Memory B cell (primary cell): ENCODE measurements around the gene OSBPL8.

Source experiments
- ATAC-seq: fragments of 150-1000 bp; cut with Tn5 transposase; 2 replicates; pipeline ENCODE4 v1.10.0; 2021; ENCODE audit warnings: low read depth, mild to moderate bottlenecking, moderate library complexity
- DNase-seq, 2 donors: peaks; one replicate each; pipeline ENCODE4 v3.0.0; 2022; ENCODE audit warnings: low spot score in 2 of 2
- H3K27ac Mint-ChIP-seq: one replicate; pipeline ENCODE4 v1.8.0; 2022; ENCODE audit warnings: mild to moderate bottlenecking, moderate library complexity, mixed read lengths
- H3K27me3 Mint-ChIP-seq: one replicate; pipeline ENCODE4 v1.8.0; 2022; ENCODE audit warnings: mixed read lengths
- H3K36me3 Mint-ChIP-seq: one replicate; pipeline ENCODE4 v1.8.0; 2022; ENCODE audit warnings: mild to moderate bottlenecking, mixed read lengths
- H3K4me1 Mint-ChIP-seq: one replicate; pipeline ENCODE4 v1.8.0; 2022; ENCODE audit warnings: mixed read lengths
- H3K4me3 Mint-ChIP-seq: one replicate; pipeline ENCODE4 v1.8.0; 2022; ENCODE audit warnings: mild to moderate bottlenecking, moderate library complexity, mixed read lengths
- H3K9me3 Mint-ChIP-seq: one replicate; pipeline ENCODE4 v1.8.0; 2022; ENCODE audit warnings: mixed read lengths

The OSBPL8 gene

DNA sequence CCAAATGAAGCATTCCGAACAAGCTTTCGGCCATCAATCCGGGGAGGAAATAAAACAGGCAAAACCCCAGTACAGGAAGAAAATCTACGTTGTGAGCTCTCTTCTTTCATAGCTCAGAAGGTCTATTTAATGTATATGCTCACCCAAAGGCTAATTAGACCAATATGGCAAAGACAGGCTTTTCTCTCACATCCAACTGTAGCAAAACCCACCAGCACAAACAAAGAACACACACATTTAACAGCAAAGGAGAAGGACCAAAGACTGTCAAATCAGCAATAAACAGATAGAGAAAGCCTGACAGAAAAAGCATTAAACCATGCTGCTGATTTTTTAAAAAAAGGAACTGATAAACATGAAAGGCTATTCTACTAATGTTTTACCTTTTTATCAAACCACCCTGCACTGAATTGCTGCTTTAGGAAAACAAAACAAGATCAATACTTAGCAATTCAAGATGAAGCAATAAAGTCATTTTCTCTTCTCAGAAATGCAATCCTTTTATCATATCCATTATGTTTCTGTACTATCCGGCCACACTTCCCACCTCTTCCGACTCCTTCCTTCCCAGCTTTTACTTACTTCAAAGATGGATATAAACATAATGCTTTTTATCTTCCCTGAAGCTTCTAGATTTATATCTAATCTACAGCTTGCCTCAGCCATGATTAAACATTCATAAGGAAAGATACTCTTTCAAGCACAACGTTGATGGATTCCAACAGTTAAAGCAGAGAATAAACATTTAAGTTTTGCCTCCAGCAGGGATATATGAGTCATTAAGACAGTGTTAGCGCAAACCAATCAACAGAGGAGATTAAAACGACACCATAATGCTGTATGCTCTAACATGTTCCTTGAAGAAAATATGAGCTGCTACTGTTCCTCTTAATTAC is 136.8 kb downstream of the OSBPL8 start:
- H3K27me3 Mint-ChIP-seq: no peaks in the 10 kb centered on the region
- no peak overlapping the region for H3K4me3 Mint-ChIP-seq
- no peak for ATAC-seq
- DNase-seq: no peak
- no peak overlapping the region for H3K27ac Mint-ChIP-seq
- peaks cover 8% of the 10 kb centered on the region for H3K4me1 Mint-ChIP-seq
- peaks cover 21% of the 10 kb centered on the region for H3K36me3 Mint-ChIP-seq
- peaks cover 5% of the 10 kb centered on the region for H3K9me3 Mint-ChIP-seq

DNA sequence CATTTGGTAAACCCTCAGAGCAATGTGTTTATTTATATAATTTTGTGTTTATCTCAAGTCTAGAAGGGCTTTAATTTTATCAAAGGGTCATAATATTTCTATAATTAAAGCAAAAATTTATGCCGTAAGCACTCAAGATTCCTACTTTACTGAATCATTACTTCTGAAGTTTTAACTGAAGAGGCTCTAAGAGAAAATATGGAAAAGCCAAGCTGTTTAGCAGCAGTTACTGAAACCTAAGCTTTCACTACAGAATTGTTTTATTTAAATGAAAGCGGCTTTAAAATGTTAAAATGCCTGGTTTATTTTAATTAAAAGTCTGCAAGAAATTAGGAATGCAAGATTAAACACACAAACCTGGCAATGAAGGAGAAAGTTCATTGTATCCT is 137.4 kb downstream of the OSBPL8 start:
- Mint-ChIP-seq H3K27ac (no peak overlapping the region), H3K36me3 (peaks cover 21% of the 10 kb centered on the region), H3K9me3 (peaks cover 5% of the 10 kb centered on the region), H3K4me3 (no peak overlapping the region), H3K27me3 (no peaks in the 10 kb centered on the region), H3K4me1 (peaks cover 11% of the 10 kb centered on the region)
- ATAC-seq: no peak
- DNase-seq: no peak

DNA sequence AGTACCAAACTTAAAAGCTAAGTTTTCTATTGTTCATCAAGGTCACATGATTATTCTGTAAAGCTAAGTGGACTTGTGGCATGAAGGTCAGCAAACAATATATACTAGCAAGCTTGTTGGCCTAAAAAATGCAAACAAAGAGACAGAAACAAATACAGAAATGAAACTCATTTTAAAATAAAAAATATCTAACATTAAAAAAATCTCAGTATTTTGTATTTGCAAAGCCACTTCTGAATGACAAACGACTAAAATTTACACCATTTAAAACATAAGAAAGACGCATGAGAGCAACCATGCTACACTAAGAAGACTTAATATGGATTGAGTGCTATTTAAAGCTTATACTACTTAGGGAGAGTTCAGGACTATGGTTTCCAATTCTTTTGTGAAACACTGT is 138.5 kb downstream of the OSBPL8 start:
- ATAC-seq: no peak
- Mint-ChIP-seq H3K9me3 (no peaks in the 10 kb centered on the region), H3K27me3 (no peaks in the 10 kb centered on the region), H3K27ac (no peak overlapping the region), H3K4me3 (no peak overlapping the region), H3K36me3 (peaks cover 13% of the 10 kb centered on the region), H3K4me1 (peaks cover 11% of the 10 kb centered on the region)
- no peak for DNase-seq

DNA sequence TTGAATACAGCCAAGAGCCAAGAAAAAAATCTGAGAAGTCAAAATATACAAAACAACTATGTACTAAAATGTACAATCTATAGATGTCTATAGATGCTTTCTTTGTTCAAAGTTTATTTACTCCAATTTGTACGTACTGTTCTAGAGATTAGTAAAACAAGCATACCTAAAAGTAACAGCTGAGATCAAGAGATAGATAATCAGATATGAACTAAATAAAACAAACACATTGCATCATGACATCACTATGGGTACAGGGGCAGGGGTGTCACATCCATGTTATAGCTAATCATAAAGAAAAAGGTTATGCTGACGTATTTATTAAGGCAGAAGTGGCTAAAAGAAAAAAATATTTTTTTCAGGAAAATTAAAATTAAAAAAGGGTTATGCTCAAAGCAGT is 139.3 kb downstream of the OSBPL8 start:
- ATAC-seq: no peak
- Mint-ChIP-seq H3K4me3 (no peak overlapping the region), H3K36me3 (peaks cover 8% of the 10 kb centered on the region), H3K4me1 (peaks cover 11% of the 10 kb centered on the region), H3K27ac (peak overlapping the region; percentile 48), H3K9me3 (no peaks in the 10 kb centered on the region), H3K27me3 (no peaks in the 10 kb centered on the region)
- no peak for DNase-seq

DNA sequence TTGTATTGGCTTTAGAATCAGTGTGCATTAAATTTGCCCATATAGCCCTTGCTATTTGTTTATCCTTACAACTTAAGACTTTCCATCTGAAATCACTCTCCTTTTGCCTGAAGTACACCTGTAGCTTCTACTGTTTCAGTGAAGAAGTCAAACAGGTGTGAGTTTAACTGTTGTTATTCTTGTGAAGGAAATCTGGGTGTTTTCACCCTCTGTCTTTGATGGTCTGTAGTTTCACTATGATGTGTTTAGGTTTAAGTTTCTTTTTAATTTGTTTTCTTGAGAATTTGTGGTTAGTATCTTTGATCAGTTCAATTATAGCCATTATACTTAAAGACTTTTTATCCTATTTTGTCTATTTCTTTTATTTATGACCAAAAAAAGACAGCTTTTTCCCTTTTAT is 142.5 kb downstream of the OSBPL8 start:
- no peak for DNase-seq
- Mint-ChIP-seq H3K9me3 (no peaks in the 10 kb centered on the region), H3K36me3 (peaks cover 7% of the 10 kb centered on the region), H3K27ac (peak overlapping the region; percentile 49), H3K4me1 (peaks cover 5% of the 10 kb centered on the region), H3K27me3 (no peaks in the 10 kb centered on the region), H3K4me3 (no peak overlapping the region)
- no peak for ATAC-seq

DNA sequence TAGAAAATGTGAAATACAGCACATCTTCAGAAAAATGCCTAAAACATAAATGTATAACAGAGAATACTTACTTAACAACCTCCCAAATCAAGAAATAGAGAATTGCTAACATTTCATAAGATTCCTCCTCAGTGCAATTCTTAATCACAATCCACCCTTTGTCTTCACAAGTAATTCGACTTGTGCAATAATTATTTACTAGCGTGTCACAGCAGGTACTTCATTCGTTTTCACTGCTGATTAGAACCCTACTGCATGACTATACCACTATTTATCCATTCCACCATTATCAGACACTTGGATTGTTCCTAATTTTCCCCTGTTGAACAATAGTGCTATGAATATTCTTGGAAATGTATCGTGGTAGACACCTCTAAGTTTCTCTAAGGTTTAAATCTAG is 146.4 kb downstream of the OSBPL8 start:
- H3K4me3 Mint-ChIP-seq: no peak overlapping the region
- no peak overlapping the region for H3K27ac Mint-ChIP-seq
- DNase-seq: no peak
- H3K27me3 Mint-ChIP-seq: no peaks in the 10 kb centered on the region
- H3K9me3 Mint-ChIP-seq: no peaks in the 10 kb centered on the region
- peaks cover 3% of the 10 kb centered on the region for H3K36me3 Mint-ChIP-seq
- peaks cover 3% of the 10 kb centered on the region for H3K4me1 Mint-ChIP-seq
- no peak for ATAC-seq

DNA sequence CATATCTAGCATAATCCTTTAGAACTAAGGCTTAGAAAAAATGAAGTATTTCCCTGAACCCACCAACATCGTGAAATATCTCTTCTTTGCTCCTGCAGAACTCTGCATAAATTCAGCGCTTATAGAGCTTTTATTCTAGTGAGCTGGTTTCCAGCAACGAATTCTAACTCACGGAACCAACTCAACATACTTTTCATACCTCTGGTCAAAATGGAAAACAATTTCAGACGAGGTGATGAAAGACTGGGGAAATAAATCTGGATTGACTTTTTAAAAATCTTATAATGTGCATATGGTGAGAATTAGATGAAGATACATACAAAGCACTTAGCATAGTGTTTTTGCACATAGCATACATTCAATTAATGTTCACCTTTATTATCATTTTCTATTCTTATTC is 148.8 kb downstream of the OSBPL8 start:
- DNase-seq (no peak), ATAC-seq (no peak)
- H3K36me3 Mint-ChIP-seq: peaks cover 4% of the 10 kb centered on the region
- H3K27me3 Mint-ChIP-seq: no peaks in the 10 kb centered on the region
- no peak overlapping the region for H3K27ac Mint-ChIP-seq
- no peaks in the 10 kb centered on the region for H3K9me3 Mint-ChIP-seq
- H3K4me1 Mint-ChIP-seq: no peaks in the 10 kb centered on the region
- no peak overlapping the region for H3K4me3 Mint-ChIP-seq

DNA sequence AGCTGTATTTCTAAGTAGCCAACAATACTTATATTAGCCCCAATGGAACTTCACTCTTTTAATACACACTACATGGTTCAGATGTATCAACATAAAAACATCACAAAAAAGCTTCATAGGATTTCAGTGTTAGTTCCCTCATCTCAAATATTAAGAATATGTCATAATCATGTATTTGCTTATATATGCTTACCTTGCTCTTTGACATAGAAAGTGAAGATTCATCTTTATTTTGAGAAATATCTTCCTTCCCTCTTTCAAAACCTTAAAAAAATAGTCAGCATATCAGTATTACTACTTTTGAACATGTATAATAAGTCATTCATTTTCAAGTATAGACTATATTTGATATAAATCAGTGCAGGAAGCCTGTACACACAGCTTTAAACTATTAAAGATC is 149.2 kb downstream of the OSBPL8 start:
- ATAC-seq (no peak), DNase-seq (no peak)
- no peaks in the 10 kb centered on the region for H3K27me3 Mint-ChIP-seq
- H3K4me1 Mint-ChIP-seq: no peaks in the 10 kb centered on the region
- H3K9me3 Mint-ChIP-seq: no peaks in the 10 kb centered on the region
- no peak overlapping the region for H3K4me3 Mint-ChIP-seq
- peaks cover 4% of the 10 kb centered on the region for H3K36me3 Mint-ChIP-seq
- no peak overlapping the region for H3K27ac Mint-ChIP-seq

DNA sequence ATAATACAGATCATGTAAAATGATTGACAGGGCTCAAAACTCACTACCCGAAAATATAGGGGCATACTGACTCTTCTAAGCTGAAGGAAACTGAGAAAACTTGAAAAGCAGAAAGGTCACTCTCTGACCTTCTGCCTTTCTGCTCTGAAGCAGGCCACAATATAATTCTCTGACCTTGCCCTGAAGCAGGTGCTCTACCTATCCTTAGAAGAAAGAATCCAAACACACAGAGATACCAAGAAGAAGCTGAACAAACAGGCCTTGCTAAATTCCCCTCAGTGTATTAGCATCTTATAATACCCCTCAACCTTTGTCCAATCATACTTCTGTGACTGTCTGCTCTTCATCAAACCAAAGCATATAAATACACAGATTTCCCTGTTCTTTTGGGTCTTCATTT is 150.5 kb downstream of the OSBPL8 start:
- Mint-ChIP-seq H3K36me3 (peaks cover 4% of the 10 kb centered on the region), H3K27me3 (no peaks in the 10 kb centered on the region), H3K27ac (no peak overlapping the region), H3K4me3 (no peak overlapping the region), H3K9me3 (no peaks in the 10 kb centered on the region), H3K4me1 (no peaks in the 10 kb centered on the region)
- ATAC-seq: no peak
- no peak for DNase-seq

DNA sequence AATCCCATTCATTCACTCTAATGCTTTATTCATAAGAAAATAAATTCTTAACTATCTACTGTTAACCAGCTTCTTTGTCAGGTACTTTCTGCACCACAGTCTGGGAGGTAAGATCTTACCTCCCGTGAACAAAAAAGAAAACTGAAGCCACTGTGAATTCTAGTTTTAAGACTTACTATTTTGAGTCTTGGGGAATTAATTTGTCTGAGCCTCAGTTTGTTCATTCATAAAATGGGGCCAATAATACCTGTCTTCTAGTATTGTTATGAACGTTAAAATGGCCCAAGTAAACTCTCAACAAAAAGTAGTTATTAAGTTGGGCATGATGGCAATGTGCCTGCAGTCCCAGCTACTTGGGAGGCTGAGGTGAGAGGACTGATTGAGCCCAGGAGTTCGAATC is 151.9 kb downstream of the OSBPL8 start:
- H3K9me3 Mint-ChIP-seq: no peaks in the 10 kb centered on the region
- ATAC-seq (no peak), DNase-seq (no peak)
- H3K27me3 Mint-ChIP-seq: no peaks in the 10 kb centered on the region
- H3K36me3 Mint-ChIP-seq: peaks cover 1% of the 10 kb centered on the region
- H3K4me1 Mint-ChIP-seq: no peaks in the 10 kb centered on the region
- no peak overlapping the region for H3K27ac Mint-ChIP-seq
- no peak overlapping the region for H3K4me3 Mint-ChIP-seq

DNA sequence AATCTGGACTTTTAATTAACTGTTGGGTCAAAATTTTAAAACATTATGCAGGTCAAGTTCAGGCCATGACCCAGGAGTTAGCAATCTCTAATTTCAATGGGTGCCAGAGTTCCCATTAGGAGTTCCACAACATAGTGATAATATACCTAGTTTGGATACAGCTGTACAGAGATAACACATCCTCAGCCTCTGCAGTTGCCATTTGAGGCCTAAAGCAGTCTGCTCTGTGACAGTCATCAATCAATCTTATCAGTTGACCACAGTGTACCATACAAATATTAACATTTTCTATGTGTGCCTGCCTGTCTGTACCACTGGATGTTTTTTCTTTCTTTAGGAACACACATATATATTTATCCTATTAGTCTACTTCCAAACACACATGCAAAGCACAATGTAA is 157.3 kb downstream of the OSBPL8 start:
- Mint-ChIP-seq H3K36me3 (peaks cover 11% of the 10 kb centered on the region), H3K27ac (no peak overlapping the region), H3K4me1 (no peaks in the 10 kb centered on the region), H3K9me3 (no peaks in the 10 kb centered on the region), H3K27me3 (no peaks in the 10 kb centered on the region), H3K4me3 (no peak overlapping the region)
- no peak for ATAC-seq
- DNase-seq: no peak

DNA sequence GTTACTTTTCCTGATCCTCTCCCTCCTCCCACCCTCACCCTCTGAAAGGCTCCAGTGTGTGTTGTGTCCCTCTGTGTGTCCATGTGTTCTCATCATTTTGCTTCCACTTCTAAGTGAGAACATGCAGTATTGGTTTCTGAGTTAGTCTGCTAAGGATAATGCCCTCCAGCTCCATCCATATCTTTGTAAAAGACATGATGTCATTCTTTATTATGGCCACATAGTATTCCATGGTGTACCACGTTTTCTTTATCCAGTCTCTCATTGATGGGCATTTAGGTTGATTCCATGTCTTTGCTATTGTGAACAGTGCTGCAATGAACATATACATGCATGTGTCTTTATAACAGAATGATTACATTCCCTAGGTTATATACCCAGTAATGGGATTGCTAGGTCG is 159.4 kb downstream of the OSBPL8 start:
- Mint-ChIP-seq H3K9me3 (no peaks in the 10 kb centered on the region), H3K36me3 (peaks cover 10% of the 10 kb centered on the region), H3K4me3 (no peak overlapping the region), H3K27me3 (no peaks in the 10 kb centered on the region), H3K4me1 (no peaks in the 10 kb centered on the region), H3K27ac (peak overlapping the region; percentile 33)
- no peak for DNase-seq
- no peak for ATAC-seq

DNA sequence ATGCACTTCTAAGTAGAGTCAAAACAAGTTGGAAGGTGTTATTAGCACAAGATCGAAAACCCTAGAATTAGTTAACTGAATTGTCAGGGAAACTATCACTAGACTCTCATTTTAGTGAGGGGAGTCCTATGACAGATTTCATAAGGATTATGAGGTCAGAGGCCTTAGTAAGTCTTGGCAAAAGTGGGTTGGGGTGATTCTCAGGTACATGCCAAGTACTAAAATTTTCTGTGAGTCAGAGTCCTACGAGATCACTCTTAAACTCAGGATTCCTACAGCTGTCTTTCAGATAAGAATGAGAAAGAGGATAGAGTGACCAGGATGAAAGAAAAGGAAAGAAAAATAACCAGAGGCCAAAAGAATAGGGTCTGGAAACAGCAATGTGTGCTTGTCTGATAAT is 160.5 kb downstream of the OSBPL8 start:
- no peaks in the 10 kb centered on the region for H3K27me3 Mint-ChIP-seq
- peaks cover 11% of the 10 kb centered on the region for H3K36me3 Mint-ChIP-seq
- H3K4me1 Mint-ChIP-seq: no peaks in the 10 kb centered on the region
- no peak overlapping the region for H3K27ac Mint-ChIP-seq
- ATAC-seq (no peak), DNase-seq (no peak)
- H3K9me3 Mint-ChIP-seq: no peaks in the 10 kb centered on the region
- no peak overlapping the region for H3K4me3 Mint-ChIP-seq

DNA sequence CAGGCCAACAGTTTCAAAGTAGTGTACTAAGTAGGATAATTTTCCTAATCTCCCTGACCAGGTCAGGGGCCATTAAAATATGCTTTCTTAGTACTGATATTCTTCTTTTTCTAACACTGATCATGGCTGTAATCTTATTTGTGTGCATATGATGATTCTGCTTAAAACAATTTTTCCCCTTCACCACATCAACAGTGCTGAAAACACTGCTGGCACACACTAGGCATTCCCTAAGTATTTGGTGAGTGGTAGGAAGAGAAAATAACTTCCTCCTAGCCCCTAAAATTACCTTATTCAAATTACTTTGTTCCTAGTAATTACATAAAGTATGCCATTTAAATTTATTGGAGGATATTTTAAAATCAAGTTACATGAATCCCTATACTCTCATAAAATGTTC is 161.5 kb downstream of the OSBPL8 start:
- no peaks in the 10 kb centered on the region for H3K9me3 Mint-ChIP-seq
- peaks cover 11% of the 10 kb centered on the region for H3K36me3 Mint-ChIP-seq
- ATAC-seq: no peak

DNA sequence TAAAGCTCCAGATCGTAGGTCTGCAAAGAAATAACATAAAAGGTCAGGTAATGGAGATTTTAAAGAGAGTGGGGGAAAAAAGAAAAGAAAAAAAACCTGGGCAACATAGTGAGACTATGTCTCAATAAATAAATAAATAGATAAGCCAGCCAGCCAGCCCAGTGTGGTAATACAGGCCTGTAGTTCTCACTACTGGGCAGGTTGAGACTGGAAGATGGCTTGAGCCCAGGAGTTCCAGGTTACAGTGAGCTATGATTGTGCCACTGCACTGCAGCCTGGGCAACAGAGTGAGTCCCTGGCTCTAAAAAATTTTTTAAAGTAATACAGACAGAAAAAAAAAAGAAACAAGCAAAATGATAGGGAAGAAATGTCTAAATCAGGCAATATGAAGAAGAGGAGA is 168.1 kb downstream of the OSBPL8 start:
- Mint-ChIP-seq H3K36me3 (peaks cover 22% of the 10 kb centered on the region), H3K4me1 (no peaks in the 10 kb centered on the region), H3K9me3 (no peaks in the 10 kb centered on the region), H3K4me3 (no peak overlapping the region), H3K27me3 (no peaks in the 10 kb centered on the region), H3K27ac (peak overlapping the region; percentile 35)
- ATAC-seq (no peak), DNase-seq (no peak)

More for the DNA sequence above, 161.5 kb downstream of the OSBPL8 start:
- Mint-ChIP-seq H3K27me3 (no peaks in the 10 kb centered on the region), H3K27ac (no peak overlapping the region), H3K4me1 (no peaks in the 10 kb centered on the region), H3K4me3 (no peak overlapping the region)
- DNase-seq: no peak
